SK-N-SH (cell line): ENCODE measurements around the gene ASGR1. TPM values are rescaled to one million over a fixed set of nuclear protein-coding genes. Genes with fewer than 3 reads are reported as not detected.
A peak's percentile ranks its signal among the peaks of the same experiment; 100 is the strongest.
"Not testable (repeated sequence)": the region's sequence is repeated elsewhere in the genome, so short reads cannot be mapped to it uniquely, and the experiment has no call there.

Experiments used
- CTCF ChIA-PET: fragments of 300-600, 350-600 bp; formaldehyde crosslinking; extraction: SDS; loops from one replicate; lab custom pipeline; 2021; lab: Yijun Ruan, JAX
- POLR2A ChIA-PET: fragments of 350-600 bp; sonication (Branson Sonifier 250); formaldehyde crosslinking; extraction: SDS; loops from one replicate; lab custom pipeline; 2020; ENCODE audit warnings: antibody characterized with exemption, inconsistent platforms; lab: Yijun Ruan, JAX
- DNase-seq: peaks from one replicate; pipeline ENCODE4 v3.0.0; 2012
- H2AFZ ChIP-seq: fragments of 200-600 bp; sonication (generic); 2 replicates; pipeline ENCODE4 v1.8.1; 2016; ENCODE audit warnings: antibody characterized with exemption, mild to moderate bottlenecking, low read depth
- H3F3A ChIP-seq: fragments of 200-600 bp; sonication (generic); replicated peaks from 2 replicates; pipeline ENCODE3; 2016; ENCODE audit warnings: antibody characterized with exemption, mild to moderate bottlenecking; ENCODE audit not compliant: insufficient read depth
- H3K27ac ChIP-seq, 2 experiments: fragments of 200-500 bp in 1 of 2; fragments of 200-600 bp in 1 of 2; sonication (Bioruptor generic) in 1 of 2; sonication (generic), shearing (Covaris generic) in 1 of 2; 2 replicates each; pipeline versions ENCODE4 v1.5.1 to v1.6.1; 2014 to 2016; ENCODE audit warnings: low read depth in 2 of 2, inconsistent platforms in 1 of 2, low read length in 1 of 2, mild to moderate bottlenecking in 1 of 2, mixed read lengths in 1 of 2
- H3K27me3 ChIP-seq: fragments of 200-600 bp; sonication (generic), shearing (Covaris generic); 2 replicates; pipeline ENCODE4 v1.6.1; 2016; ENCODE audit warnings: mixed run types; ENCODE audit not compliant: insufficient read depth
- H3K36me3 ChIP-seq, 2 experiments: fragments of 200-500 bp in 1 of 2; fragments of 200-600 bp in 1 of 2; sonication (Bioruptor generic) in 1 of 2; sonication (generic) in 1 of 2; replicated peaks in 1 of 2; 2 replicates each; pipeline versions ENCODE3 to v1.5.1; 2014 to 2016; ENCODE audit warnings: low read length in 1 of 2, mild to moderate bottlenecking in 1 of 2; ENCODE audit not compliant: insufficient read depth in 2 of 2, control insufficient read depth in 1 of 2
- H3K4me1 ChIP-seq, 2 experiments: fragments of 200-500 bp in 1 of 2; fragments of 200-600 bp in 1 of 2; sonication (Bioruptor generic) in 1 of 2; sonication (generic), shearing (Covaris generic) in 1 of 2; 2 replicates each; pipeline versions ENCODE4 v1.5.1 to v1.6.1; 2014 to 2016; ENCODE audit warnings: low read depth in 1 of 2, low read length in 1 of 2, mixed run types in 1 of 2; ENCODE audit not compliant: insufficient read depth in 2 of 2, control insufficient read depth in 1 of 2
- H3K4me2 ChIP-seq: fragments of 200-600 bp; sonication (generic), shearing (Covaris generic); 2 replicates; pipeline ENCODE4 v1.6.1; 2017; ENCODE audit warnings: mixed run types
- H3K4me3 ChIP-seq, 2 experiments: fragments of 200-500 bp in 1 of 2; fragments of 200-600 bp in 1 of 2; sonication (Bioruptor generic) in 1 of 2; sonication (generic), shearing (Covaris generic) in 1 of 2; 2 replicates each; pipeline versions ENCODE4 v1.5.1 to v1.8.1; 2014 to 2016; ENCODE audit warnings: low read depth in 2 of 2, inconsistent platforms in 1 of 2, low read length in 1 of 2, mild to moderate bottlenecking in 1 of 2, mixed read lengths in 1 of 2, moderate library complexity in 1 of 2
- H3K79me2 ChIP-seq: fragments of 200-600 bp; sonication (generic); 2 replicates; pipeline ENCODE4 v1.8.1; 2017; ENCODE audit warnings: mild to moderate bottlenecking; ENCODE audit not compliant: insufficient read depth
- H3K9ac ChIP-seq: fragments of 200-600 bp; sonication (generic); 2 replicates; pipeline ENCODE4 v1.6.1; 2017; ENCODE audit warnings: mixed run types
- H3K9me2 ChIP-seq: fragments of 200-600 bp; sonication (generic); 2 replicates; pipeline ENCODE4 v1.6.1; 2017; ENCODE audit warnings: mixed run types
- H3K9me3 ChIP-seq: fragments of 200-600 bp; sonication (generic); 2 replicates; pipeline ENCODE4 v1.6.1; 2017; ENCODE audit warnings: mixed run types, mild to moderate bottlenecking, moderate library complexity
- H4K20me1 ChIP-seq: fragments of 200-600 bp; sonication (generic); 2 replicates; pipeline ENCODE4 v1.6.1; 2017; ENCODE audit warnings: mild to moderate bottlenecking, mixed run types; ENCODE audit not compliant: insufficient read depth
- CHD2 ChIP-seq: fragments of 150-350 bp; IDR thresholded peaks from 2 replicates; pipeline ENCODE4 v1.6.1; 2018; ENCODE audit warnings: low read length; ENCODE audit not compliant: partially characterized antibody
- EP300 ChIP-seq, 2 experiments: IDR thresholded peaks; 2 replicates each; pipeline versions ENCODE4 v1.4.0 to v1.6.1; 2012; ENCODE audit warnings: borderline replicate concordance in 1 of 2, low read depth in 1 of 2, low read length in 1 of 2
- EZH2phosphoT487 ChIP-seq: fragments of 200-600 bp; sonication (generic); IDR thresholded peaks from 2 replicates; pipeline ENCODE4 v1.6.1; 2017; ENCODE audit warnings: low read depth, mixed run types, mild to moderate bottlenecking, antibody characterized with exemption, moderate library complexity, borderline replicate concordance
- GABPA ChIP-seq: IDR thresholded peaks from 2 replicates; pipeline ENCODE4 v1.4.0; 2012; ENCODE audit warnings: low read depth, mild to moderate bottlenecking
- NRF1 ChIP-seq: IDR thresholded peaks from 2 replicates; pipeline ENCODE4 v1.6.1; 2012; ENCODE audit warnings: low read depth, mild to moderate bottlenecking, low read length
- USF1 ChIP-seq: IDR thresholded peaks from 2 replicates; pipeline ENCODE4 v1.4.0; 2012; ENCODE audit warnings: low read depth, borderline replicate concordance
- YY1 ChIP-seq: IDR thresholded peaks from 2 replicates; pipeline ENCODE4 v1.4.0; 2012; ENCODE audit warnings: low read depth, mild to moderate bottlenecking
- WGBS: methylation state at CpG from one replicate; pipeline ENCODE4 v1.1.6; 2017; ENCODE audit warnings: low lambda C conversion rate; 5-methylcytosine and 5-hydroxymethylcytosine counted together
- polyA plus RNA-seq, 3 experiments: library from polyadenylated mRNA; depleted of rRNA; stranded (reverse); fragments of >200 nt; gene quantifications; 2 replicates each; pipeline ENCODE4 v1.2.3, GENCODE V29; 2012
- TF ChIP-seq, protein P1 (sequence below): fragments of 200-600 bp; sonication (generic); IDR thresholded peaks from 2 replicates; pipeline ENCODE4 v1.6.1; 2017; ENCODE audit warnings: antibody characterized with exemption, mild to moderate bottlenecking, moderate library complexity

The ASGR1 gene
- polyA plus RNA-seq, 1 of the 3 experiments (the other 2 are of a cell fraction) = 2.1 TPM

DNA sequence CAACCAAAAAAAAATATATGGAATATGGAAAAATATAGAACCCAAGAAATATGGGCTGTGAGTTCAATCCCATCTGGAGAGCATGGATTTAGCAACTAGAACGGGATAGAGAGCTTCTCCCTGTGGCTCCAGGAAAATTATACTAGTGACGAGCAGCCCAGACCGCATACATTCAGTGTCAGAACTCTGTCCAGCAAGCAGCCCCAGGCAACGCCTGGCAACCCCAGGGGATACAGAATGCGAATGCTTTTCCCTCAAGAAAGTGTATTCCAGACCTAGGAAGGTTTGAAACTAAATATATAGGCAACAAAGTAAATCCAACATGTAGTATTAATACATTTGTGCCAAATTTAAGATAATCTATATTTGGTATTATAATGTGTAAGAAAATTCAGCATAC is 51.0 kb downstream of the ASGR1 start:
- Histone ChIP-seq H3F3A (no peaks in the 10 kb centered on the region), H4K20me1 (no peaks in the 10 kb centered on the region), H3K4me2 (no peak overlapping the region), H3K9ac (no peak overlapping the region), H3K9me2 (no peaks in the 10 kb centered on the region), H3K79me2 (no peaks in the 10 kb centered on the region), H3K36me3 (no peaks in the 10 kb centered on the region), H3K9me3 (no peaks in the 10 kb centered on the region), H3K27ac (no peak overlapping the region), H3K27me3 (peaks cover 83% of the 10 kb centered on the region), H2AFZ (no peak overlapping the region), H3K4me1 (no peaks in the 10 kb centered on the region), H3K4me3 (no peak overlapping the region)
- POLR2A ChIA-PET = no interaction called here
- WGBS = 24% methylated on average over 5 of the region's 5 CpGs
- CTCF ChIA-PET = interaction anchor here (1.0 to 3.2 kb wide), 4 partner anchors 16 to 82 kb away, joined by 3 to 13 read pairs (median 6); no protein-coding TSS in a partner anchor
- TF ChIP-seq USF1 = no peak
- TF ChIP-seq YY1 = no peak
- no peak for TF ChIP-seq CHD2
- TF ChIP-seq NRF1 = no peak
- no peak for TF ChIP-seq EZH2phosphoT487
- TF ChIP-seq EP300 (IDR thresholded peaks at IDR 0.05; ENCODE audit: borderline replicate concordance in 1 of 2, low read depth in 1 of 2, low read length in 1 of 2) = no peak
- no peak for TF ChIP-seq GABPA
- DNase-seq = no peak

DNA sequence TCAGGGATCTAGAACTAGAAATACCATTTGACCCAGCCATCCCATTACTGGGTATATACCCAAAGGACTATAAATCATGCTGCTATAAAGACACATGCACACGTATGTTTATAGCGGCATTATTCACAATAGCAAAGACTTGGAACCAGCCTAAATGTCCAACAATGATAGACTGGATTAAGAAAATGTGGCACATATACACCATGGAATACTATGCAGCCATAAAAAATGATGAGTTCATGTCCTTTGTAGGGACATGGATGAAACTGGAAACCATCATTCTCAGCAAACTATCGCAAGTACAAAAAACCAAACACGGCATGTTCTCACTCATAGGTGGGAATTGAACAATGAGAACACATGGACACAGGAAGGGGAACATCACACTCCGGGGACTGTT is 51.7 kb downstream of the ASGR1 start:
- H3F3A ChIP-seq, DNase-seq, H3K4me3 ChIP-seq, H3K36me3 ChIP-seq, H3K9me3 ChIP-seq, H3K4me1 ChIP-seq, H3K27ac ChIP-seq, H3K79me2 ChIP-seq, H3K4me2 ChIP-seq, H4K20me1 ChIP-seq, POLR2A ChIA-PET, H3K9ac ChIP-seq, H3K9me2 ChIP-seq, H2AFZ ChIP-seq: not testable (repeated sequence)
- peaks cover 85% of the 10 kb centered on the region for H3K27me3 ChIP-seq
- 55% methylated on average over 5 of the region's 5 CpGs for WGBS
- CTCF ChIA-PET = interaction anchor here (1.0 to 1.2 kb wide), 2 partner anchors 9 to 50 kb away, joined by 3 read pairs; no protein-coding TSS in a partner anchor

GRCh38 chr17:7126386-7126785 is 52.8 kb downstream of the ASGR1 start:
- H3K27ac ChIP-seq, POLR2A ChIA-PET, H3K9me3 ChIP-seq, H3K36me3 ChIP-seq, H3K4me3 ChIP-seq, DNase-seq, H4K20me1 ChIP-seq, H3K4me1 ChIP-seq, H3K9me2 ChIP-seq, H3K4me2 ChIP-seq, H3F3A ChIP-seq, H3K9ac ChIP-seq, H3K79me2 ChIP-seq, H2AFZ ChIP-seq: not testable (repeated sequence)
- peaks cover 85% of the 10 kb centered on the region for H3K27me3 ChIP-seq
- 31% methylated on average over 12 of the region's 12 CpGs for WGBS
- TF ChIP-seq, protein P1, sequence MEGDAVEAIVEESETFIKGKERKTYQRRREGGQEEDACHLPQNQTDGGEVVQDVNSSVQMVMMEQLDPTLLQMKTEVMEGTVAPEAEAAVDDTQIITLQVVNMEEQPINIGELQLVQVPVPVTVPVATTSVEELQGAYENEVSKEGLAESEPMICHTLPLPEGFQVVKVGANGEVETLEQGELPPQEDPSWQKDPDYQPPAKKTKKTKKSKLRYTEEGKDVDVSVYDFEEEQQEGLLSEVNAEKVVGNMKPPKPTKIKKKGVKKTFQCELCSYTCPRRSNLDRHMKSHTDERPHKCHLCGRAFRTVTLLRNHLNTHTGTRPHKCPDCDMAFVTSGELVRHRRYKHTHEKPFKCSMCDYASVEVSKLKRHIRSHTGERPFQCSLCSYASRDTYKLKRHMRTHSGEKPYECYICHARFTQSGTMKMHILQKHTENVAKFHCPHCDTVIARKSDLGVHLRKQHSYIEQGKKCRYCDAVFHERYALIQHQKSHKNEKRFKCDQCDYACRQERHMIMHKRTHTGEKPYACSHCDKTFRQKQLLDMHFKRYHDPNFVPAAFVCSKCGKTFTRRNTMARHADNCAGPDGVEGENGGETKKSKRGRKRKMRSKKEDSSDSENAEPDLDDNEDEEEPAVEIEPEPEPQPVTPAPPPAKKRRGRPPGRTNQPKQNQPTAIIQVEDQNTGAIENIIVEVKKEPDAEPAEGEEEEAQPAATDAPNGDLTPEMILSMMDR = 0 out of 2 replicates have a peak, but pooled peaks have one; percentile 13
- CTCF ChIA-PET = interaction anchor here (0.8 to 5.0 kb wide), 4 partner anchors 11 to 80 kb away, joined by 3 to 24 read pairs (median 8); no protein-coding TSS in a partner anchor
